ENCODE results near the gene RPS13.
"Not testable (repeated sequence)": the region's sequence is repeated elsewhere in the genome, so short reads cannot be mapped to it uniquely, and the experiment has no call there.

The RPS13 gene

DNA sequence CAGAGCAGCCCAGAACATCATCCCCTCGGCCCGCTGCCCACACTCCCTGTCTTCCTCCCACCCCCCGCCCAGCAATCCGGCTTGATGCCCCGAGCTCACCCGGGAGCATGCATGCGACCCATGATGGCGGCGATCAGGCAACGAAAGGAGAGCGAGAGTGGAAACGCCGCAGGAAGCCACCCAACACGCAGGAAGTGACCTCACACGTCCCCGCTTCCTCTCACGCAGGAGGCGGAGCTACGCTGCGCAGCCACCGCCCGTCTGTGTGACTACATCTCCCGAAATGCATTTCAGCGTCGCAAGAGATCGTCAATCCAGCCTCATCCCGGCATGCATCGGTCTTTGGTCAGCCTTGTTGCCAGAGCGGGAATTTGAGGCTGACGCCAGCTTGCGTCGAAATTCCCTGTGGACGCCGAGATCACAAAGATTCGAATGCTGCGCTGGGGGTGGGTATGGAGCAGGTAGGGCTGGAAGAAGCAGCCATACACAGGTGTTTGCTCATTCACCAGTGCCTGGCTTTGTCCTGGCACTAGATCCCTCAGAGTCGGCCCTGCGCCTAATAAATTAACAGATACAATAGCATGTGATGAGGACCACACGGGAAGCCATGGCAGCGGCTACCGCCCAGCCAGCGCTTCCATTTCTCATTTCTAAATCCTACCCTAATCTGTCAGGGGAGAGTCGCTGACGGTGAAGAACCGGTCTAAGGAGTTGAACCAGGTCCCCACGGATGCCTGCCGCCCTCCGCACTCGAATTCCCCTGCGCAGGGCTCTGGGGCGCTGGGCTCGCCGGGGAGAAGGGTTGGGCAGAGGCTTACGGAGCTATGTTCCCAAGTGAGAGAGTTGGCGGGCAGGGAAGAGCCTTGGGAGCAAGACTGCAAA is at the start of gene RPS13:
Gene RPS13, minus strand, starts transcription at position 148 of the 882 bp plus-strand sequence. Its CDS starts 26 bp downstream, at position 122.
- peak; percentile 92 for DNase-seq

DNA sequence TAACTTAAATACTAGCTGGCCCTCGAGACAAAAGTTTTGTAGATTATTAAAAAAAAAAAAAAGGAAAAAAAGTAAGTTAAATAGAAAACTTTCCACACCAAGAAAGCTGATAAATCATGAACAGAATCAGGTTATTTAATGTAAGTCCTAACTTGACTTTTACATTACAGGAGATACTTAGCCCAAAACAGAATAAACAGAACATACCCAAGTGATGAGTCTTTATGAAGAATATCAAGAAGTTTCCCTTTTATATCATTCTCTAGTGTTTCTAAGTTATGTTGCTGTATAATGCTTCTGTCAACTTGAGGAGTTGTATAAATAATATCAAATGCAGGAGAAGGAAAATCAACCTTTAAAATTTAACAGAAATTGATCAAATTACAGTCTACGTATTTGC is 44.5 kb upstream of the RPS13 start:
- DNase-seq: no peak

DNA sequence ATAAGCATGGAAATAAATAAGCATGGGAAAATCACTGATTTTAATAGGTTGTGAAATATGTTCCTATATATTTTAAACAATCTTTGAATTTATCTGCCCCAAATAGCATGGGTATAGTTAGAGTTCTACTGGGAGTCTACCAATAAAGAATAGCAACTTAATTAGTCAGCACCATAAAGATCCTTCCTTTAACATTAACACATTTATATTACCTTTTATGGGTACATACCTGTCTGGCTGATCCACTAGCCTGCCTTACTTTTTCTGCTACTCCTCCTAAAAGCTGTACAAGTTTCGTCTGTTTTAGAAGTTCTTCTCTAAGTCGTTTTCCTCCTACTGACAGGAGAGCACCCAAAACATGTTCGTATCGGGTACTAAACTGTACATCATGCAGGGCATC is 39.8 kb upstream of the RPS13 start:
- DNase-seq: no peak

GRCh38 chr11:17116117-17116516 is 38.6 kb upstream of the RPS13 start:
- DNase-seq: no peak

- DNase-seq: not testable (repeated sequence)
These were observed 30.3 kb upstream of the RPS13 start for GRCh38 chr11:17107745-17108144.

- DNase-seq: not testable (repeated sequence)
These were observed 28.1 kb upstream of the RPS13 start for GRCh38 chr11:17105404-17106040.

GRCh38 chr11:17102462-17102861 is 25.0 kb upstream of the RPS13 start:
- DNase-seq: no peak

GRCh38 chr11:17098658-17099057 is 21.2 kb upstream of the RPS13 start:
- DNase-seq: no peak

GRCh38 chr11:17098038-17098437 is 20.6 kb upstream of the RPS13 start:
- DNase-seq: no peak

- not testable (repeated sequence) for DNase-seq
These were observed 8.5 kb upstream of the RPS13 start for GRCh38 chr11:17085976-17086375.

- DNase-seq: no peak
These were observed 287 bp downstream of the RPS13 start for GRCh38 chr11:17077240-17077519.

DNA sequence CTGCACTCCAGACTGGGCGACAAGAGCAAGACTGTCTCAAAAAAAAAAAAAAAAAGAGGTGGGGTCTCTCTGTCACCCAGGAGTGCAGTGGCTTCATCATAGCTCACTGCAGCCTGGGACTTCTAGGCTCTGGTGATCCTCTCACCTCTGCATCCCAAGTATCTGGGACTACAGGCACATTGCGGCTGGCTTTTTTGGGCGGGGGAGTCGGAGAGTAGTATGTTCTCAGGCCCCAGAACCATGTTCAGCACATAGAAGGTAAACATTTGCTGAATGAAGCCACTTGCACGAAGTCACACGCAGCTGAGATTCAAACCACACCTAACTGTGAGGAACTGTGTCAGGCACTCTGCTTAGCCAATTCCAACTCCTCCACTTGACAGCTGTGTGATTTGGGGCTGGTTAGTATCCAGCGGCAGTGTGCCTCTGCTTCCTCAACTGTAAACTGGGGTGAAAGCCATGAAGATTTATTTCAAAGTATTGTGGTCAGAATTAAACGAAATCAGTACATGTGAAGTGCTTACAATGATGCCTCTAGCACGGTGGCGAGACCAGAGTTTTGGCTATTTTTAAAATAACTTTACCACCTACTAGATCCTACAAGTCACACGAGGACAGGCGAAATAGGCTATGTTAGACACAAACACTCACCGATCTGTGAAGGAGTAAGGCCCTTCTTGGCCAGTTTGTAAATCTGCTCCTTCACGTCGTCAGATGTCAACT is 789 bp downstream of the RPS13 start:
- DNase-seq: no peak

DNA sequence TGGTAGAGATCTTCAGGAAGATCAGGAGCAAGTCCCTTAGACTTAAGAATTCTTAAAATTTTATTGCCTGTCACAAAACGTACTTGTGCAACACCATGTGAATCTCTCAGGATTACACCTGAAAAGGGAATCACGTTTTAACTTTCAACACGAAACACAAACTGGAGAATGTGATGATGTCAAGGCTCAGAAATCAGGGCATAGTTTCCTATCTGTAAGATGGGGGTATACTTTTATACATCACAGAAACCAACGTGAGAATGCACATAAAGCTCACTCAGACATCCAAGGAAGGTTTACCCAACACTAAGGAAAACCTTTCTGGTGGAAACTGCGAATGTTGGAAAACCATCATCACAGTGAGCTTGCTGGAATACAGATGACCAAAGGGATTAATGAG is 2.0 kb downstream of the RPS13 start:
- DNase-seq: no peak

DNA sequence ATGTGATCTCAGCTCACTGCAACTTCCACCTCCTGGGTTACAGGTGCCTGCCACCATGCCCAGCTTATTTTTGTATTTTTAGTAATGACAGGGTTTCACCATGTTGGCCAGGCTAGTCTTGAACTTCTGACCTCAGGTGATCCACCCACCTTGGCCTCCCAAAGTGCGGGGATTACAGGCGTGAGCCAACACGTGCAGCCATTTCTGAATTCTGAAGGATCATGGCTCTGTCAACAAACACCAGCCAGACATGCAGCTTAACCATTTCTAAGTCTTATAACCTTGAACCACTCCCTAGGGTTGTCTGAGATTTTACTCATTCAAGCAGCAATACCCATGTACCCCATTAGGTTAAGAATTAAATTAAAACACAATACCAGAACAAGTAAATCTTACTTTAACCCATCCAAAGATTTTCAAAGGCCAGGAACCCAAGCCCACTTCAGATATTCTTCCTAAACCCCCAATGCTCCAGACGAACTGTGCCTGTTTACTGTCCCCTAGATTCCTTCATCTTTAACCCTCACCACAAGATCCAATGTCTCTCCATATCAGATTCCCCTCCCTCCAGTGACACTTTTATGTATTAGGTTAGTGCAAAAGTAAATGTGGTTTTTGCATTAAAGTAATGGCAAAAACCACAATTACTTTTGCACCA is 4.0 kb downstream of the RPS13 start:
- DNase-seq: no peak

- DNase-seq: no peak
These were observed 10.1 kb downstream of the RPS13 start for GRCh38 chr11:17067417-17067816.

DNA sequence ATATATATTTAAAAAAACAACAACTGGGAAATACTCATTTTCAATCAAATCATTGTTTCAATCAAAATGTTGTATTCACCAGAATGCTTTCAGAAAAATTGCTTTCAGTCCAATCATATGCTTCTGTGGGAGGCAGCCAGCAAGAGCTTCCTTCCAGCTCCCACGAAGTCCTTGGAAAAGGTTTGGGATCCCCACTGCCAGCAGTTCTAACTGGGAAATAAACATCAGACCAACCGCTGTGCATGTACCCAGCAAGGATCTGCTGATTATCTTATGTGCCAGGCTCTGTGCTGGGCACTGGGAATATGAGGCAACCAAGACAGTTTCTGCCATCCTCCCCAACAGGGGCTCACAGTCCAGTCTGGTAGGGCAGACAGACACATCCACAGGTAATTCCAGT is 10.8 kb downstream of the RPS13 start:
- DNase-seq: no peak

- peak; percentile 14 for DNase-seq
These were observed 14.1 kb downstream of the RPS13 start for GRCh38 chr11:17063171-17064002.

GRCh38 chr11:17051146-17051545 is 26.3 kb downstream of the RPS13 start:
- not testable (repeated sequence) for DNase-seq

DNA sequence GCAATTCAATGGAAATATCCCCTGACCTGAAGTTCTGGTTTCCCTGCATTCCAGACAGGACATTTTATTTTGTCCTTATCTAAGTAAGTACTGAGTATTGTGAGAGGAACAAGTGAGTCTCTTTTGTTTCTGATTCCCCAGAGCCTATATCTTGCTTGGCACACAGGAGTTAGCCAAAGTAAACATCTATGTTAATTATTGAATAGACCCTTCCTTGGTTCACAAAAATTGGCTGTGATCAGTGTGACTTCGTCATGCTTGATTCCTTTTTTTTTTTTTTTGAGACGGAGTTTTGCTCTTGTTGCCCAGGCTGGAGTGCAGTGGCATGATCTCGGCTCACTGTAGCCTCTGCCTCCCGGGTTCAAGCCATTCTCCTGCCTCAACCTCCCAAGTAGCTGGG is 29.0 kb downstream of the RPS13 start:
- DNase-seq: not testable (repeated sequence)

DNA sequence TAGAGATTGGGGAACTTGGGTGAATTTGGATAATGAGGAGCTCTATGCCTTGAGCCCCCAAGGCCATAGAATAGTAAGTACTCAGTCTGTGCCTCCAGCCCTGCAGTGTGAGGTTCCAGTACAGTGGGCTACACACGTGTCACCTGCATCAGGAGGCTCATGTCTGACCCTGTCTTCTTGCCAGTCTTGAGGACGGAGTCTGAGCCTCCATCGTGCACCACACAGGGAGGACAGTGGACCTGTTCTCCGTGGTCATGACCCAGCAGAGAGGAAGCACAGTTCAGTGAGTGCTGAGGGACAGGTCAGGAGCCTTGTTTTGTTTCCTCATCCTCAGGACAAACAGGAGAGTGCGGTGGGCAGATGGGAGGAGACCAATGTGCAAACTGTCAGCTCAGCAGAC is 30.8 kb downstream of the RPS13 start:
- DNase-seq: no peak

DNA sequence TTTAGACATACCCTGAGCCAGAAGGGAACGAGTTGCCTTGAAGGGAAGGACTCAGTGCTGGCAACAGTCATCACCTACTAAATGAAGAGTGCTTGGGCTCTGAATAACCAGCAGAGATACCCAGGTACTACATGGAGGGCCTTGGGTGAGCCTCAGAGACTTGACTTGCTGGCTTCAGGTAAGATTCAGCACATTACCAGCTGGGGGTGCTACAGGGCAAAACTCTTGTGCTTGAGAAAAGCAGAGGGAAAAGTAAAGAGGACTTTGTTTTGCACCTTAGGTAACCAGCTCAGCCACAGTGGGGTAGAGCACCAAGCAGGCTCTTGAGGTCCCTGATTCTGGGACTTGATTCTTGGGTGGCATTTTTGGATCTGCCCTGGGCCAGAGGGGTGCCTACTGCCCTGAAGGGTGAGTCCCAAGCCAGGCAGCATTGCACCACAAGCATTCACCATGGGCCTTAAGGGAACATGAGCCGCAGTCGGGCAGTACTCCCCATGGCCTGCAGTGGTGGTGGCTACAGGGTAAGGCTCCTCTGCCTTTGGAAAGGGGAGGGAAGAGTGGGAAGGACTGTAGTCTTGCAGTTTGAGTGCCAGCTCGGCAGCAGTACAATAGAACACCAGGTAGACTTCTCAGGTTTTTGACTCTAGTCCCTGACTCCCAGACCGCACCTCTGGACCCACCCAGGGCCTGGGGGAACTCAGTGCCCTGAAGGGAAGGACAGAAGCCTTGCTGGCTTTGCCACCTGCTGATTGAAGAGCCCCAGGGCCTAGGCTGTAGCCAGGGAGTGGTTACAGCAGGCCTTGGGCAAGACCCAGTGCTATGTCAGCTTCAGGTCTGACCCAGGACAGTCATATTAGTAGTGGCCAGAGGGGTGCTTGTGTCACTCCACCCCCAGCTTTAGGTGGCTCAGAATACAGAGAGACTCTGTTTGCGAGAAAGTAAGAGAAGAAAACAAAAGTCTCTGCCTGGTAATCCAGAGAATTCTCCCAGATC is 40.5 kb downstream of the RPS13 start:
- no peak for DNase-seq

All from activated gamma-delta T cell treated with Interleukin-2 at 50 U/mL for 16 hours (primary cell).